ENCODE measurements around the gene NKIRAS2.

The NKIRAS2 gene

GRCh38 chr17:42019509-42020404 is at the start of gene NKIRAS2:
TSS of gene NKIRAS2 (plus strand) at chr17:42020090. CDS start at chr17:42021578, 1,488 bp downstream.
- DNase-seq = peak; percentile 93 to 94

GRCh38 chr17:41970901-41971331 is 49.0 kb upstream of the NKIRAS2 start:
- no peak for DNase-seq

GRCh38 chr17:41971721-41972523 is 48.0 kb upstream of the NKIRAS2 start:
- DNase-seq = no peak

GRCh38 chr17:41972571-41973407 is 47.1 kb upstream of the NKIRAS2 start:
- no peak for DNase-seq

- DNase-seq = no peak
These were observed 46.5 kb upstream of the NKIRAS2 start for GRCh38 chr17:41973408-41973811.

- no peak for DNase-seq
These were observed 45.9 kb upstream of the NKIRAS2 start for GRCh38 chr17:41974031-41974430.

- no peak for DNase-seq
These were observed 45.2 kb upstream of the NKIRAS2 start for GRCh38 chr17:41974658-41975057.

- DNase-seq = no peak
These were observed 44.5 kb upstream of the NKIRAS2 start for GRCh38 chr17:41975099-41976083.

GRCh38 chr17:41976142-41976768 is 43.6 kb upstream of the NKIRAS2 start:
- DNase-seq = no peak

- DNase-seq = no peak
These were observed 41.9 kb upstream of the NKIRAS2 start for GRCh38 chr17:41977991-41978390.

GRCh38 chr17:41982026-41982760 is 37.7 kb upstream of the NKIRAS2 start:
- no peak for DNase-seq

- no peak for DNase-seq
These were observed 35.4 kb upstream of the NKIRAS2 start for GRCh38 chr17:41984454-41984853.

- no peak for DNase-seq
These were observed 34.0 kb upstream of the NKIRAS2 start for GRCh38 chr17:41985919-41986318.

GRCh38 chr17:41986634-41987033 is 33.3 kb upstream of the NKIRAS2 start:
- no peak for DNase-seq

GRCh38 chr17:41987642-41988041 is 32.2 kb upstream of the NKIRAS2 start:
- no peak for DNase-seq

GRCh38 chr17:41988418-41988817 is 31.5 kb upstream of the NKIRAS2 start:
- no peak for DNase-seq

GRCh38 chr17:41989702-41990419 is 30.0 kb upstream of the NKIRAS2 start:
- DNase-seq = no peak

GRCh38 chr17:41992576-41992975 is 27.3 kb upstream of the NKIRAS2 start:
- DNase-seq = no peak

GRCh38 chr17:41996855-41997164 is 23.1 kb upstream of the NKIRAS2 start:
- no peak for DNase-seq

GRCh38 chr17:41998497-41998896 is 21.4 kb upstream of the NKIRAS2 start:
- no peak for DNase-seq

Measured in stimulated activated CD4-positive, alpha-beta T cell treated with anti-CD3 and anti-CD28 coated beads, Interleukin-2, amount 100 ng/mL, for 48 hours (primary cell).